Measurements from ENCODE around the gene RBAK. TPM values are rescaled to one million over a fixed set of nuclear protein-coding genes. Genes with fewer than 3 reads are reported as not detected.
"Not testable (repeated sequence)": the region's sequence is repeated elsewhere in the genome, so short reads cannot be mapped to it uniquely, and the experiment has no call there.

The RBAK gene
- total RNA-seq, 2 donors from 2014 or later = 14.2 to 15.7 TPM

DNA sequence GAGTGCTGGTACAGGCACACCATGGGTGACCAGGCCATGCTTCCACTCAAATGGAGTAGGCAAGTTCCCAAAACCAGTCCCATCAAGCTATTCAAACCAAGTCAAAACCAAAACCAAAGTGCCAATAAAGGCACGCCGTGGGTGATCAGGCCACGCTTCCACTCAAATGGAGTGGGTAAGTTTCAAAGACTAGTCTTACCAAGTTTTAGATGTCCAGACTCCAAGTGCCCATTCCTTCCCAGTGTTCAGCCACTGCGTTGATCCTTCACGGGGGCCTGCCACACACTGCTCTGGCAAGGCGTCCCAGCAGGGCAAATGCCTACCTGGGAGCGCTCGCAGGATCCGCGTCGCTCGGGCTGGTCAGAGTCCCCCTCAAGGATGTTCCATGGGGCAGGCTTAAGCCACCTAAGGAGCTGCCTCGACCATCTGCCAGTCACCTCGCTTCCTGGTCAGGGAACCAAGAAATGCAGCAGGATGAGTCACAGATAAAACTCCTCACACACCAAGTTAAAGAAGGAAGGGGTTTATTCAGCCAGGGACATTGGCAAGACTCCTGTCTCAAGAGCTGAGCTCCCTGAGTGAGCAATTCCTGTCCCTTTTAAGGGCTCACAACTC, 17.8 kb upstream of the RBAK start:
- not testable (repeated sequence) for H3K27ac Mint-ChIP-seq; H3K4me1 Mint-ChIP-seq (ENCODE audit: low read depth in 2 of 2); H3K27me3 Mint-ChIP-seq; DNase-seq (ENCODE audit: low spot score); ATAC-seq; H3K4me3 Mint-ChIP-seq; H3K9me3 Mint-ChIP-seq
- H3K36me3 Mint-ChIP-seq = peaks cover 17% of the 10 kb centered on the region

DNA sequence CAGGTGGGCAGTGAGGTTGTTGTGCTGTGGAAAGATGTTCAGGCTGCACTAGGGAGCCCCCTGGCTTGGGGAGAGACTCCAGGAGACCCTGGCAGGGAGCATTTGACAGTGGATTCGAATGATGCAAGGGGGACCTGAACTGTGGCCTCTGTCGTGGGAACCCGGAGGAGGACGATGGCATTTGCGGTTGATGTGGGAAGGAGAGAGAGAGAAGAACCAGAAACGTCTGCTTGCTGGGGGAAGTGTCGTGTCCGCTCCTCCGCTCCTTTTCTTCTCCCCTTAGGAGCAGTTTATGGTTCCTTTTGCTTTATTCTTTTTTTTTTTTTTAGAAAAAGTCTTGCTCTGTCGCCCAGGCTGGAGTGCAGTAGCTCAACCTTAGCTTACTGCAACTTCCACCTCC, 12.5 kb upstream of the RBAK start:
- not testable (repeated sequence) for H3K27me3 Mint-ChIP-seq, H3K4me3 Mint-ChIP-seq, H3K36me3 Mint-ChIP-seq

DNA sequence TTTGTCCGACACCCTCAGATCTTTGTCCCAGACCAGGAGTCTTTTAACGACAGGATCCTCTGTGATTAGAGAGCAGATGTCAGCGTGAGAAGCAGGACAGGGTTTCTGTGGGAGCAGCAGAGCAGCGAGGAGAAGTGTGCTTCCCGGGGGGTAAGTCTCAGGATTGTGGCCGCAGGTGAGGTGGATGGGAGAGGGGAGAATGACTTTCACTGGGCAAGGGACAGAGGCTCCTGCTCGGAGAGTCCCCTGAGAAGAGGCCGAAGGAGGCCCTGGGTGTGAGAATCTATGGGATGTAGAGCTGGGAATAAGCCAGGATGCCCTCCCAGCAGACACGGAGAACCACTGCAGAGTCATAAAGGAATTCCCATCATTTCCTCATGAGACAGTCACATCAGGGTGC, 10.4 kb upstream of the RBAK start:
- no peaks in the 10 kb centered on the region for H3K4me1 Mint-ChIP-seq (ENCODE audit: low read depth in 2 of 2)
- DNase-seq (ENCODE audit: low spot score) = no peak
- H3K27ac Mint-ChIP-seq = no peak overlapping the region
- no peak for ATAC-seq
- H3K36me3 Mint-ChIP-seq = no peaks in the 10 kb centered on the region
- H3K4me3 Mint-ChIP-seq = no peak overlapping the region
- no peaks in the 10 kb centered on the region for H3K27me3 Mint-ChIP-seq
- H3K9me3 Mint-ChIP-seq = no peaks in the 10 kb centered on the region

More for the DNA sequence above, 12.5 kb upstream of the RBAK start:
- H3K27ac Mint-ChIP-seq; DNase-seq (ENCODE audit: low spot score); H3K9me3 Mint-ChIP-seq; ATAC-seq; H3K4me1 Mint-ChIP-seq (ENCODE audit: low read depth in 2 of 2): not testable (repeated sequence)

DNA sequence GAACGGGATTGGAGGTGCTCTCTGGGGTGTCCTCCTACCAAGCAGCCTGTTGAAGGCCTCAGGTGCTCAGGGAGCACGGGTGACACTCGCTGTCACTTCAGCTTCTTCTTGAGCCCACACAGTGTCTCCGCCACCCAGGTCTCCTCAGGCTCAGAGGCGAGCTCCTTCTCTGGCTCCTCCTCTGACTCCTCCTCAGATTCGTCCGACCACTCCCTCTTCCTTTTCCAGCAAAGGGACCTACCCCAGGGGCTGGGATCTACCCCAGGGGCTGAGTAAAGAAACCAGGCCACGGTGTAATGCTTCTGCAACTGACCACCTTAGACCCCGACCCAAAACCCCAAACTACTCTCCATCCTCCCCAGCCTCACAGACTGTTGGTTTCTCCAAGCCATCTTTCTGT, 9.2 kb upstream of the RBAK start:
- Mint-ChIP-seq H3K9me3 (no peaks in the 10 kb centered on the region), H3K4me1 (ENCODE audit: low read depth in 2 of 2) (no peaks in the 10 kb centered on the region), H3K27ac (no peak overlapping the region), H3K36me3 (no peaks in the 10 kb centered on the region), H3K27me3 (no peaks in the 10 kb centered on the region), H3K4me3 (no peak overlapping the region)
- DNase-seq (ENCODE audit: low spot score) (no peak), ATAC-seq (no peak)

DNA sequence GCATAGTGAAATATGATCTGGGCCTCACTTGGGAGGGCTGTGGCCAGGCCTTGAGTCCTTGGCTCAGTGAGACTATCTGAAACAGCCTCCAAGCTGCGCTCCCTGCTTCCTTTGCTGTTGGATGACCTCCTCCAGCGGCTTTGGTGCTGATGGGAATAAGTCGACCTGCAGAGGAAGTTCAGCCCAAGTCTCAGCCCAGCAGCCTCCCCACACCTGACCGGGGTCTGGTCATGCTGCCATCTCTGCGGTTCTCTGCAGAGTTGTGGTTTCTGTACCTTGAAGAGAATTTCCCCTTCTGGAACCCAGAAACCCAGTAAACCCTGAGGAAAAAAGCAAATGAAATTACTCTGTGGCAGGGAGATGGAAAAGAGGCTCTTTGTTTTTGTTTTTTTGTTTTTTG, 4.6 kb upstream of the RBAK start:
- H3K27ac Mint-ChIP-seq = no peak overlapping the region
- H3K4me3 Mint-ChIP-seq = no peak overlapping the region
- no peaks in the 10 kb centered on the region for H3K36me3 Mint-ChIP-seq
- peaks cover 6% of the 10 kb centered on the region in 2 donors for H3K4me1 Mint-ChIP-seq (ENCODE audit: low read depth in 2 of 2)
- DNase-seq (ENCODE audit: low spot score) (no peak), ATAC-seq (no peak)
- no peaks in the 10 kb centered on the region for H3K9me3 Mint-ChIP-seq
- no peaks in the 10 kb centered on the region for H3K27me3 Mint-ChIP-seq

DNA sequence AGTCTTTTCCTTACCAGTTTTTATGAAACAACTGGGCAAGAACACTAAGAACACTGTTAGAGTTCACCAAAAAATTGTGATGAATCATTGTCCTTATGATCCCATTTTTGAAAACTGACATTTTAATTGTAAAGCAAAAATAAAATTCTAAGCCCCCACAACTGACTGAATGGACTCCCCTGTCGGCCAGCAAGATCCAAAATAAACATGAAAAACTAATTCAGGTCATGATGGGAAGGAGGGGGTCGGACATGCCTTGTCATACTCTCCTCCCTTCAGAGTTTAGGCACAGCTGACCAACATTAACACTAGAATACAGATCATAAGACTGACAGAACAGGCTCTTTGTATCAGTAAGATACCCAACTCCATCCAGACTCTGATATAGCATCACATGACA, 2.0 kb upstream of the RBAK start:
- Mint-ChIP-seq H3K9me3 (no peaks in the 10 kb centered on the region), H3K4me3 (no peak overlapping the region), H3K4me1 (ENCODE audit: low read depth in 2 of 2) (peaks cover 15 to 17% of the 10 kb centered on the region in 2 donors), H3K27ac (peak overlapping the region in 1 of 2 donors; percentile 36), H3K36me3 (peaks cover 4% of the 10 kb centered on the region), H3K27me3 (no peaks in the 10 kb centered on the region)
- DNase-seq (ENCODE audit: low spot score) (no peak), ATAC-seq (no peak)

DNA sequence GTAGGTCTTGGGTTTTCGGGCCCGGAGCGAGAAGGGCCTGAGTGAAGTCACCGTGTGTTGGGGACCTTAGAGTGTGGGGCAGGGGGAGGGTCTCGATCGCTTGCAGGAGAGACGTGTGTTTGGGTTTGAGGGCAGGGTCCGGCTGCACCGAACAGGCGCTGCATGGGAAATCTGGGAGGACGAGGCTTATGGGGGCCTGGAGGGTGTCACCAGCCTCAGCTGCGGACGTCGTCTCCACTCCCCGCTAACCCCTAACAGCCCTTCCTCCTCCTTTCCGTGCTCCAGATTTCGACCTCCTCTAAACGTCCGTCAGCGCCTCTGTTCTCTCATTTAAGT, 705 bp downstream of the RBAK start:
- Mint-ChIP-seq H3K36me3 (peaks cover 27% of the 10 kb centered on the region), H3K4me3 (peak overlapping the region; percentile 94), H3K27ac (peak overlapping the region; percentile 83 to 97), H3K4me1 (ENCODE audit: low read depth in 2 of 2) (peaks cover 15 to 29% of the 10 kb centered on the region in 2 donors)
- ATAC-seq; DNase-seq (ENCODE audit: low spot score); H3K9me3 Mint-ChIP-seq; H3K27me3 Mint-ChIP-seq: not testable (repeated sequence)

DNA sequence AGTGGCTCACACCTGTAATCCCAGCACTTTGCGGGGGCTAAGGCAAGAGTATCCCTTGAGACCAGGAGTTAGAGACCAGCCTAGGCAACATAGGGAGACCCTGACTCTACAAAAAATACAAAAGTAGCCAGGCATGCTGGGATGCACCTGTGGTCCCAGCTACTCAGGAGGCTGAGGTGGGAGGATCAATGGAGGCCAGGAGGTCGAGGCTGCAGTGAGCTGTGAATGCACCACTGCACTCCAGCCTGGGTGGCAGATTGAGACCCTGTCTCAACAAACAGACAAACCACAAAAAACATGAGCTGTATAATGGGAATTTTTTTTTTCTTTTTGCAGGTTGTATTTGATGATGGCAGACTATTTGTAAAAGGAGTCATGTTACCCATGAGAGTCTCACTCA, 1.5 kb downstream of the RBAK start:
- Mint-ChIP-seq H3K36me3 (peaks cover 35% of the 10 kb centered on the region), H3K4me3 (peak overlapping the region; percentile 94), H3K4me1 (ENCODE audit: low read depth in 2 of 2) (peaks cover 21 to 29% of the 10 kb centered on the region in 2 donors)
- not testable (repeated sequence) for DNase-seq (ENCODE audit: low spot score); ATAC-seq; H3K9me3 Mint-ChIP-seq; H3K27me3 Mint-ChIP-seq; H3K27ac Mint-ChIP-seq

DNA sequence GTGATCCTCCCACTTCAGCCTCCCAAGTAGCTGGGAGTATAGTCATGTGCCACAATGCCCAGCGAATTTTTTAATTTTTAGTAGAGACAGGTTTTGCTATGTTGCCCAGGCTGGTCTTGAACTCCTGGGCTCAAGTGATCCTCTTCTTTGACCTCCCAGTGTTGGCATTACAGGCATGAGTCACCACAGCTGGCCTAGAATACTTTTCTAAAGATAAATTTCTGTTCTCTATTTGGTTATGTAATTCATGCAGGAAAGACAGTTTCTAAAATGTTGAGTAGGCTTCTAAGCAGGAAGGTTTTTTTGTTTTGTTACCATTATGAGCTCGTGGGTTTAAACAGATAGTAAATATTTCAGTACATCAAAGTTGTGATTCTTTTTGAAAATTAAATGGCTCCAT, 5.0 kb downstream of the RBAK start:
- H3K4me3 Mint-ChIP-seq = no peak overlapping the region
- ATAC-seq = no peak
- H3K27ac Mint-ChIP-seq = no peak overlapping the region
- H3K4me1 Mint-ChIP-seq (ENCODE audit: low read depth in 2 of 2) = peaks cover 28 to 35% of the 10 kb centered on the region in 2 donors
- no peaks in the 10 kb centered on the region for H3K27me3 Mint-ChIP-seq
- H3K9me3 Mint-ChIP-seq = peaks cover 17% of the 10 kb centered on the region
- no peak for DNase-seq (ENCODE audit: low spot score)
- peaks cover 65% of the 10 kb centered on the region for H3K36me3 Mint-ChIP-seq

DNA sequence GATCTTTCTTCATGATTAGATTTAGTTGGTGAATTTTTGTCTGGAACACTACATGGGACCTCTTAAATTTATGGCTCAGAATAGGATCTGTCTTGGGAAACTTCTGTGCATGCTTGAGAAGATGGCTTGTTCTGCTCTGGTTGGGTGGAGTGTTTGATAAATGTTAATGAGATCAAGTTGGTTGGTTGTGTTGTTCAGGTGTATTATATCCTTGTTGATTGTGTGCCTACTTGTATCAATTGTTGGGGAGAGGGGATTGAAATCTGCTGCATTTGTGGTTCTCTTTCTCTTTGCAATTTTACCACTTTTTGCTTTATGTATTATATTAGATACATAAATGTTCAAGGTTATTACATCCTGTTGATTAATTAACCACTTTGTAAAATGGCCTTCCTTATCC, 6.1 kb downstream of the RBAK start:
- Mint-ChIP-seq H3K36me3 (peaks cover 73% of the 10 kb centered on the region), H3K9me3 (peaks cover 17% of the 10 kb centered on the region), H3K4me1 (ENCODE audit: low read depth in 2 of 2) (peaks cover 23 to 34% of the 10 kb centered on the region in 2 donors)
- not testable (repeated sequence) for H3K27ac Mint-ChIP-seq; DNase-seq (ENCODE audit: low spot score); ATAC-seq; H3K4me3 Mint-ChIP-seq; H3K27me3 Mint-ChIP-seq

DNA sequence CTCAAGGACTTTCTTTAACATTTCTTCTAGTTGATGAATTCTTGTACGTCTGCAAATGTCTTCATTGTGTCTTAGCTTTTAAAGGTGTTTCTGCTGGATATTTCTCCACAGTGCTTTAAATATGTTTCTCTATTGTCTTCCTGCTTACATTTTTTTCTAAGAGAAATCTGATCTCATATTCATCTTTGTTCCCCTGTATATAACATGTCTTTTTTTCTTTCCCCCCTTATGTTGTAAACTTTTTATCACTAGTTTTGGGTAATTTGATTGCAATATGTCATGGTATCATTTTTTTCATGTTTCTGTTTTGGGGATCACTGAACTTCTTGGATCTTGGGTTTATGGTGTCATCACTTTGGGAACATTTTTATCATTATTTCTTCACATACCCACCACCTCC, 7.5 kb downstream of the RBAK start:
- peaks cover 88% of the 10 kb centered on the region for H3K36me3 Mint-ChIP-seq
- no peaks in the 10 kb centered on the region for H3K27me3 Mint-ChIP-seq
- peaks cover 20 to 30% of the 10 kb centered on the region in 2 donors for H3K4me1 Mint-ChIP-seq (ENCODE audit: low read depth in 2 of 2)
- ATAC-seq = no peak
- no peak overlapping the region for H3K27ac Mint-ChIP-seq
- DNase-seq (ENCODE audit: low spot score) = no peak
- no peak overlapping the region for H3K4me3 Mint-ChIP-seq
- peaks cover 17% of the 10 kb centered on the region for H3K9me3 Mint-ChIP-seq

DNA sequence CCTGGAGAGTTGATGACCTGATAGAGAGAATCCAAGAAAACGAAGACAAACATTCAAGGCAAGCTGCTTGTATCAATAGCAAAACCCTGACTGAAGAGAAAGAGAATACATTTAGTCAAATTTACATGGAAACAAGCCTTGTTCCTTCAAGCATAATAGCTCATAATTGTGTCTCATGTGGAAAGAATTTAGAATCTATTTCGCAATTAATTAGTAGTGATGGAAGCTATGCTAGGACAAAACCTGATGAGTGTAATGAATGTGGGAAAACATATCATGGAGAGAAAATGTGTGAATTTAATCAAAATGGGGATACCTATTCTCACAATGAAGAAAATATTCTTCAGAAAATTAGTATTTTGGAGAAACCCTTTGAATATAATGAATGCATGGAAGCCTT, 18.0 kb downstream of the RBAK start:
- Mint-ChIP-seq H3K27me3 (no peaks in the 10 kb centered on the region), H3K4me3 (no peak overlapping the region), H3K4me1 (ENCODE audit: low read depth in 2 of 2) (no peaks in the 10 kb centered on the region), H3K27ac (no peak overlapping the region), H3K36me3 (peaks cover 91% of the 10 kb centered on the region), H3K9me3 (peaks cover 23% of the 10 kb centered on the region)
- DNase-seq (ENCODE audit: low spot score) = no peak
- no peak for ATAC-seq

DNA sequence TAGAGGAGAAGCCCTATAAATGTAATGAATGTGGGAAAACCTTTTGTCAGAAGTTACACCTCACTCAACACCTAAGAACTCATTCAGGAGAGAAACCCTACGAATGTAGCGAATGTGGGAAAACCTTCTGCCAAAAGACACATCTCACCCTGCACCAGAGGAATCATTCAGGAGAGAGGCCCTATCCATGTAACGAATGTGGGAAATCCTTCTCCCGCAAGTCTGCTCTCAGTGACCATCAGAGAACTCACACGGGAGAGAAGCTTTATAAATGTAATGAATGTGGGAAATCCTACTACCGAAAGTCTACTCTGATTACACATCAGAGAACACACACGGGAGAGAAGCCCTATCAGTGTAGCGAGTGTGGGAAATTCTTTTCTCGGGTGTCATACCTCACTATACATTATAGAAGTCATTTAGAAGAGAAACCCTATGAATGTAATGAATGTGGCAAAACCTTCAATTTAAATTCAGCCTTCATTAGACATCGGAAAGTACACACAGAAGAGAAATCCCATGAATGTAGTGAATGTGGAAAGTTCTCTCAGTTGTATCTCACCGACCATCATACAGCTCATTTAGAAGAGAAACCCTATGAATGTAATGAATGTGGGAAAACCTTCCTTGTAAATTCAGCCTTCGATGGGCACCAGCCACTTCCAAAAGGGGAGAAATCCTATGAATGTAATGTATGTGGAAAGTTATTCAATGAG, 18.9 kb downstream of the RBAK start:
- DNase-seq (ENCODE audit: low spot score) (no peak), ATAC-seq (no peak)
- no peaks in the 10 kb centered on the region for H3K4me1 Mint-ChIP-seq (ENCODE audit: low read depth in 2 of 2)
- H3K36me3 Mint-ChIP-seq = peaks cover 91% of the 10 kb centered on the region
- no peak overlapping the region for H3K27ac Mint-ChIP-seq
- no peak overlapping the region for H3K4me3 Mint-ChIP-seq
- no peaks in the 10 kb centered on the region for H3K27me3 Mint-ChIP-seq
- peaks cover 20% of the 10 kb centered on the region for H3K9me3 Mint-ChIP-seq

DNA sequence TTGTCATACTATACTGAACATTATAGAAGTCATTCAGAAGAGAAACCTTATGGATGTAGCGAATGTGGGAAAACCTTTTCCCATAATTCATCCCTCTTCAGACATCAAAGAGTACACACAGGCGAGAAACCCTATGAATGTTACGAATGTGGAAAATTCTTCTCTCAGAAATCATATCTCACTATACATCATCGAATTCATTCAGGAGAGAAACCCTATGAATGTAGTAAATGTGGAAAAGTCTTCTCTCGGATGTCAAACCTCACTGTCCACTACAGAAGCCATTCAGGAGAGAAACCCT, 19.4 kb downstream of the RBAK start:
- no peak overlapping the region for H3K4me3 Mint-ChIP-seq
- DNase-seq (ENCODE audit: low spot score) = no peak
- H3K36me3 Mint-ChIP-seq = peaks cover 86% of the 10 kb centered on the region
- peaks cover 20% of the 10 kb centered on the region for H3K9me3 Mint-ChIP-seq
- no peak for ATAC-seq
- no peaks in the 10 kb centered on the region for H3K27me3 Mint-ChIP-seq
- H3K27ac Mint-ChIP-seq = no peak overlapping the region
- H3K4me1 Mint-ChIP-seq (ENCODE audit: low read depth in 2 of 2) = no peaks in the 10 kb centered on the region

DNA sequence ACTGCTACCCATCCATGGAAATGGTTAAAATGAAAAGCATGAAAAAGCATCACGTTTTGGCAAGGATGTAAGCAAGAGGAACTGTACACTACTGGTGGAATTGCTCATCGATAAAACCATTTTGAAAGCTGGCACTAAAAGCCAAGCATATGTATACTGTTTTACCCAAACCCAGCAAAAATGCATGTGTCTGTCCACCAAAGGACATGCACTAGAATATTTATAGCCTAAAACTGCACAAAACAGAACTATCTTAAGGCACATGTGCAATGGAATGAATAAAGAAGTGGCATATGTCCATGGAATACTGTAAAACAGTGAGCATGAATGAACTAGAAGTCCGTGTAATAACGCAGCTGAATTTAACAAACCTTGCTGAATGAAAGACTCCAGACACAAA, 22.9 kb downstream of the RBAK start:
- DNase-seq (ENCODE audit: low spot score) (no peak), ATAC-seq (no peak)
- H3K9me3 Mint-ChIP-seq = peaks cover 15% of the 10 kb centered on the region
- H3K27ac Mint-ChIP-seq = no peak overlapping the region
- peaks cover 64% of the 10 kb centered on the region for H3K36me3 Mint-ChIP-seq
- H3K4me3 Mint-ChIP-seq = no peak overlapping the region
- peaks cover 8 to 9% of the 10 kb centered on the region in 2 donors for H3K4me1 Mint-ChIP-seq (ENCODE audit: low read depth in 2 of 2)
- peaks cover 0 to 12% of the 10 kb centered on the region in 2 donors for H3K27me3 Mint-ChIP-seq

Data from natural killer cell treated with Interleukin-12 subunit alpha and Interleukin-12 subunit beta and Interleukin-15 and Interleukin-18, amount 100 ng/mL, for 72 hours (primary cell).